HepG2 (cell line): ENCODE results near the gene METAP1. TPM values are rescaled to one million over a fixed set of nuclear protein-coding genes. Genes with fewer than 3 reads are reported as not detected.
"Not testable (repeated sequence)": the region's sequence is repeated elsewhere in the genome, so short reads cannot be mapped to it uniquely, and the experiment has no call there.

Source experiments
- ATAC-seq: fragments of 200-7000 bp; cut with Tn5 transposase; 3 replicates; pipeline ENCODE4 v1.9.1; 2020; ENCODE audit warnings: mild to moderate bottlenecking, moderate library complexity
- BruUV-seq: library from RNA; stranded (reverse); fragments of 400-500 nt; replicated peaks from 2 replicates; lab custom pipeline; 2021; lab: Mats Ljungman, UMichigan
- CTCF ChIA-PET: fragments of 300-600 bp; formaldehyde crosslinking; extraction: SDS; loops from one replicate; lab custom pipeline; 2021; ENCODE audit warnings: low total read pairs, inconsistent platforms, low intra/inter-chr PET ratio; lab: Yijun Ruan, JAX
- POLR2A ChIA-PET: fragments of 350-600 bp; sonication (Branson Sonifier 250); formaldehyde crosslinking; loops from one replicate; lab custom pipeline; 2020; ENCODE audit warnings: antibody characterized with exemption, inconsistent platforms; lab: Yijun Ruan, JAX
- DNase-seq: peaks from one replicate; pipeline ENCODE4 v3.0.0-alpha.2; 2015; ENCODE audit warnings: low spot score
- FAIRE-seq: peaks from 3 replicates; lab custom pipeline; 2011; peaks lifted over from hg19 to GRCh38; lab: Jason Lieb, UNC
- H2AFZ ChIP-seq: one replicate; pipeline ENCODE4 v1.6.1; 2011; ENCODE audit warnings: low read length, inconsistent platforms
- H3K27ac ChIP-seq: fragments of 300-600 bp; 3 replicates; pipeline ENCODE4 v1.8.0; 2011; ENCODE audit warnings: mixed run types, mild to moderate bottlenecking, mixed read lengths, low read length, inconsistent platforms; ENCODE audit not compliant: insufficient read depth; ENCODE audit errors: extremely low read length
- H3K27me3 ChIP-seq, 2 experiments: fragments of 200-600 bp in 1 of 2; 2 replicates in 1 of 2; 3 replicates in 1 of 2; pipeline versions ENCODE4 v1.6.0 to v1.8.0; 2011; ENCODE audit warnings: low read length in 2 of 2, mild to moderate bottlenecking in 2 of 2, moderate library complexity in 2 of 2, inconsistent platforms in 1 of 2; ENCODE audit not compliant: insufficient read depth in 2 of 2, control insufficient read depth in 1 of 2
- H3K36me3 ChIP-seq, 2 experiments: fragments of 200-600 bp in 1 of 2; replicated peaks in 1 of 2; 2 replicates in 1 of 2; 3 replicates in 1 of 2; pipeline versions ENCODE4 v1.5.1 to v1.8.0; 2011; ENCODE audit warnings: low read length in 2 of 2, inconsistent platforms in 1 of 2; ENCODE audit not compliant: insufficient read depth in 2 of 2, control insufficient read depth in 1 of 2
- H3K4me1 ChIP-seq: 2 replicates; pipeline ENCODE4 v1.5.1; 2012; ENCODE audit warnings: low read length, inconsistent platforms; ENCODE audit not compliant: insufficient read depth
- H3K4me2 ChIP-seq: 2 replicates; pipeline ENCODE4 v1.6.0; 2011; ENCODE audit warnings: low read depth, low read length, inconsistent platforms
- H3K4me3 ChIP-seq, 3 experiments: fragments of 200-600 bp in 1 of 3; sonication (generic), shearing (Covaris generic) in 1 of 3; replicated peaks in 1 of 3; 2 replicates each; pipeline ENCODE4 v1.5.1; 2011 to 2016; ENCODE audit warnings: low read length in 3 of 3, inconsistent platforms in 2 of 3, low read depth in 2 of 3, mild to moderate bottlenecking in 2 of 3, control low read depth in 1 of 3, mixed read lengths in 1 of 3; ENCODE audit not compliant: insufficient read depth in 1 of 3
- H3K79me2 ChIP-seq: one replicate; pipeline ENCODE4 v1.6.1; 2011; ENCODE audit warnings: low read length, inconsistent platforms; ENCODE audit not compliant: insufficient read depth
- H3K9ac ChIP-seq: 2 replicates; pipeline ENCODE4 v1.6.0; 2011; ENCODE audit warnings: mild to moderate bottlenecking, low read depth, low read length, inconsistent platforms; ENCODE audit not compliant: insufficient read depth
- H3K9me3 ChIP-seq: 2 replicates; pipeline ENCODE4 v1.5.1; 2012; ENCODE audit warnings: mild to moderate bottlenecking, low read length
- H4K20me1 ChIP-seq: 2 replicates; pipeline ENCODE4 v1.6.0; 2011; ENCODE audit warnings: inconsistent platforms, mild to moderate bottlenecking, low read length, moderate library complexity; ENCODE audit not compliant: insufficient read depth
- KLF16 ChIP-seq, 2 experiments: sonication (generic) in 1 of 2; formaldehyde crosslinking in 1 of 2; IDR thresholded peaks; 2 replicates each; pipeline versions ENCODE4 v1.6.1 to v1.8.0; 2016 to 2023; ENCODE audit warnings: missing genetic modification reagents in 2 of 2, missing compliant biosample characterization in 1 of 2
- NAIF1 ChIP-seq: sonication (generic); formaldehyde crosslinking; IDR thresholded peaks from 2 replicates; pipeline ENCODE4 v1.5.0; 2020; ENCODE audit warnings: mild to moderate bottlenecking, missing genetic modification reagents, borderline replicate concordance
- NONO ChIP-seq, 2 experiments: fragments of 450-650 bp in 1 of 2; sonication (generic) in 1 of 2; formaldehyde crosslinking in 1 of 2; IDR thresholded peaks in 1 of 2; conservative IDR thresholded peaks in 1 of 2; 2 replicates each; pipeline versions ENCODE4 v1.6.1 to v1.8.0; 2017 to 2022; ENCODE audit warnings: mild to moderate bottlenecking in 1 of 2, missing genetic modification reagents in 1 of 2, moderate library complexity in 1 of 2
- SOX5 ChIP-seq: IDR thresholded peaks from 2 replicates; pipeline ENCODE4 v1.6.1; 2016; ENCODE audit warnings: borderline replicate concordance
- STAG1 ChIP-seq: sonication (generic); formaldehyde crosslinking; IDR thresholded peaks from 2 replicates; pipeline ENCODE4 v1.4.0; 2020; ENCODE audit warnings: missing genetic modification reagents
- TBX3 ChIP-seq: fragments of 450-650 bp; IDR thresholded peaks from 2 replicates; pipeline ENCODE4 v1.6.1; 2017; ENCODE audit warnings: antibody characterized with exemption, mild to moderate bottlenecking, inconsistent platforms, borderline replicate concordance
- ZFP1 ChIP-seq: IDR thresholded peaks from 2 replicates; pipeline ENCODE4 v1.6.1; 2016
- ZNF282 ChIP-seq: fragments of 450-650 bp; IDR thresholded peaks from 2 replicates; pipeline ENCODE4 v1.6.1; 2018; ENCODE audit not compliant: partially characterized antibody
- ZNF432 ChIP-seq: sonication (generic); formaldehyde crosslinking; IDR thresholded peaks from 2 replicates; pipeline ENCODE4 v1.5.0; 2020; ENCODE audit warnings: missing genetic modification reagents, mild to moderate bottlenecking, borderline replicate concordance
- ZNF530 ChIP-seq: sonication (generic); formaldehyde crosslinking; IDR thresholded peaks from 2 replicates; pipeline ENCODE4 v1.5.0; 2020; ENCODE audit warnings: low read depth, mild to moderate bottlenecking, missing genetic modification reagents
- ZNF790 ChIP-seq: sonication (generic); formaldehyde crosslinking; IDR thresholded peaks from 2 replicates; pipeline ENCODE4 v1.8.0; 2022; ENCODE audit warnings: missing genetic modification reagents, mild to moderate bottlenecking, borderline replicate concordance
- WGBS: methylation state at CpG from one replicate; pipeline ENCODE4 v1.1.6; 2017; ENCODE audit warnings: low lambda C conversion rate; 5-methylcytosine and 5-hydroxymethylcytosine counted together
- in situ Hi-C: cut with HindIII; loops from 2 replicates; pipeline ENCODE4 v1.10.0; 2017; ENCODE audit warnings: low pct_unique_long_range_greater_than_20kb; ENCODE audit not compliant: extremely low pct_ligation_motif_present
- intact Hi-C: fragments of 100-400 bp; cut with micrococcal nuclease; formaldehyde crosslinking; loops from one replicate; pipeline ENCODE4 v1.10.0; 2022; ENCODE audit not compliant: unreplicated experiment
- polyA plus RNA-seq, 8 experiments: library from polyadenylated mRNA; depleted of rRNA in 3 of 8; stranded (reverse) in 7 of 8; unstranded in 1 of 8; fragments of >200 nt; fragmentation: Illumina TruSeq in 4 of 8; extraction: Trizol in 4 of 8; gene quantifications; 2 replicates each; pipeline versions ENCODE4 v1.2.1 to v1.2.3, GENCODE V29; 2011 to 2016; ENCODE audit warnings: low read depth in 4 of 8, missing spikeins in 1 of 8, mixed read lengths in 1 of 8; ENCODE audit not compliant: insufficient read depth in 1 of 8
- total RNA-seq, 5 experiments: library from RNA; depleted of rRNA; stranded (reverse); fragments of >200 nt; fragmentation: Illumina TruSeq; extraction: Trizol; gene quantifications; 2 replicates each; pipeline ENCODE4 v1.2.3, GENCODE V29; 2016; ENCODE audit warnings: low read depth in 1 of 5
- TF ChIP-seq, protein P1 (sequence below): sonication (generic); formaldehyde crosslinking; IDR thresholded peaks from 2 replicates; pipeline ENCODE4 v1.4.0; 2020; ENCODE audit warnings: missing genetic modification reagents
- TF ChIP-seq, protein P2 (sequence below): sonication (generic); formaldehyde crosslinking; IDR thresholded peaks from 2 replicates; pipeline ENCODE4 v1.5.1; 2020; ENCODE audit warnings: mild to moderate bottlenecking, moderate library complexity, missing genetic modification reagents

The METAP1 gene
- total and polyA plus RNA-seq, 2 of the 13 experiments (the other 11 are each of a cell fraction or from before 2014, with no cell fraction given): 44.9 to 53.5 TPM

DNA sequence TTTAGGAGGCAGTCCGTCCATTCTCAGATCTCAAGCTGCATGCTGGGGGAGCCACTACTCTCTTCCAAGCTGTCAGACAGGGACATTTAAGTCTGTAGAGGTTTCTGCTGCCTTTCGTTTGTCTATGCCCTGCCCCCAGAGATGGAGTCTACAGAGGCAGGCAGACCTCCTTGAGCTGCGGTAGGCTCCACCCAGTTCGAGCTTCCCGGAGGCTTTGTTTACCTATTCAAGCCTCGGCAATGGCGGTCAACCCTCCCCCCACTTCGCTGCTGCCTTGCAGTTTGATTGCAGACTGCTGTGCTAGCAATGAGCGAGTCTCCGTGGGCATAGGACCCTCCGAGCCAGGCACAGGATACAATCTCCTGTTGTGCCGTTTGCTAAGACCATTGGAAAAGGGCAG lies 103.8 kb downstream of the METAP1 start:
- no peaks in the 10 kb centered on the region for H3K27me3 ChIP-seq
- H3K4me3 ChIP-seq: no peak overlapping the region
- ATAC-seq (no peak), FAIRE-seq (no peak), DNase-seq (no peak)
- no peaks in the 10 kb centered on the region for H4K20me1 ChIP-seq
- H3K27ac ChIP-seq: no peak overlapping the region
- WGBS: 93% methylated on average over 7 of the region's 12 CpGs
- H3K4me1 ChIP-seq: no peaks in the 10 kb centered on the region
- H3K9ac ChIP-seq: no peak overlapping the region
- BruUV-seq: no TSS peak
- intact Hi-C loops (no loop called here), in situ Hi-C loops (no loop called here)
- ChIA-PET POLR2A (no interaction called here), CTCF (no interaction called here)
- no peaks in the 10 kb centered on the region for H3K79me2 ChIP-seq
- H2AFZ ChIP-seq: no peak overlapping the region
- no peaks in the 10 kb centered on the region for H3K36me3 ChIP-seq
- no peaks in the 10 kb centered on the region for H3K9me3 ChIP-seq
- H3K4me2 ChIP-seq: no peak overlapping the region
- no peak for TF ChIP-seq NAIF1 (CRISPR knock-in tag)
- no peak for TF ChIP-seq KLF16 (CRISPR knock-in tag; IDR thresholded peaks at IDR 0.05)
- no peak for TF ChIP-seq NONO (IDR thresholded peaks at IDR 0.05)
- no peak for TF ChIP-seq NONO (CRISPR knock-in tag; conservative IDR thresholded peaks at IDR 0.05)
- TF ChIP-seq ZNF432 (CRISPR knock-in tag): no peak
- TF ChIP-seq ZFP1: no peak
- no peak for TF ChIP-seq ZNF282
- no peak for TF ChIP-seq STAG1
- no peak for TF ChIP-seq ZNF790 (CRISPR knock-in tag)
- TF ChIP-seq, protein P1, sequence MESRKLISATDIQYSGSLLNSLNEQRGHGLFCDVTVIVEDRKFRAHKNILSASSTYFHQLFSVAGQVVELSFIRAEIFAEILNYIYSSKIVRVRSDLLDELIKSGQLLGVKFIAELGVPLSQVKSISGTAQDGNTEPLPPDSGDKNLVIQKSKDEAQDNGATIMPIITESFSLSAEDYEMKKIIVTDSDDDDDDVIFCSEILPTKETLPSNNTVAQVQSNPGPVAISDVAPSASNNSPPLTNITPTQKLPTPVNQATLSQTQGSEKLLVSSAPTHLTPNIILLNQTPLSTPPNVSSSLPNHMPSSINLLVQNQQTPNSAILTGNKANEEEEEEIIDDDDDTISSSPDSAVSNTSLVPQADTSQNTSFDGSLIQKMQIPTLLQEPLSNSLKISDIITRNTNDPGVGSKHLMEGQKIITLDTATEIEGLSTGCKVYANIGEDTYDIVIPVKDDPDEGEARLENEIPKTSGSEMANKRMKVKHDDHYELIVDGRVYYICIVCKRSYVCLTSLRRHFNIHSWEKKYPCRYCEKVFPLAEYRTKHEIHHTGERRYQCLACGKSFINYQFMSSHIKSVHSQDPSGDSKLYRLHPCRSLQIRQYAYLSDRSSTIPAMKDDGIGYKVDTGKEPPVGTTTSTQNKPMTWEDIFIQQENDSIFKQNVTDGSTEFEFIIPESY (CRISPR knock-in tag): no peak
- TF ChIP-seq TBX3: no peak
- TF ChIP-seq, protein P2, sequence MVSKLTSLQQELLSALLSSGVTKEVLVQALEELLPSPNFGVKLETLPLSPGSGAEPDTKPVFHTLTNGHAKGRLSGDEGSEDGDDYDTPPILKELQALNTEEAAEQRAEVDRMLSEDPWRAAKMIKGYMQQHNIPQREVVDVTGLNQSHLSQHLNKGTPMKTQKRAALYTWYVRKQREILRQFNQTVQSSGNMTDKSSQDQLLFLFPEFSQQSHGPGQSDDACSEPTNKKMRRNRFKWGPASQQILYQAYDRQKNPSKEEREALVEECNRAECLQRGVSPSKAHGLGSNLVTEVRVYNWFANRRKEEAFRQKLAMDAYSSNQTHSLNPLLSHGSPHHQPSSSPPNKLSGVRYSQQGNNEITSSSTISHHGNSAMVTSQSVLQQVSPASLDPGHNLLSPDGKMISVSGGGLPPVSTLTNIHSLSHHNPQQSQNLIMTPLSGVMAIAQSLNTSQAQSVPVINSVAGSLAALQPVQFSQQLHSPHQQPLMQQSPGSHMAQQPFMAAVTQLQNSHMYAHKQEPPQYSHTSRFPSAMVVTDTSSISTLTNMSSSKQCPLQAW (CRISPR knock-in tag): no peak
- no peak for TF ChIP-seq ZNF530
- no peak for TF ChIP-seq SOX5 (CRISPR knock-in tag)

DNA sequence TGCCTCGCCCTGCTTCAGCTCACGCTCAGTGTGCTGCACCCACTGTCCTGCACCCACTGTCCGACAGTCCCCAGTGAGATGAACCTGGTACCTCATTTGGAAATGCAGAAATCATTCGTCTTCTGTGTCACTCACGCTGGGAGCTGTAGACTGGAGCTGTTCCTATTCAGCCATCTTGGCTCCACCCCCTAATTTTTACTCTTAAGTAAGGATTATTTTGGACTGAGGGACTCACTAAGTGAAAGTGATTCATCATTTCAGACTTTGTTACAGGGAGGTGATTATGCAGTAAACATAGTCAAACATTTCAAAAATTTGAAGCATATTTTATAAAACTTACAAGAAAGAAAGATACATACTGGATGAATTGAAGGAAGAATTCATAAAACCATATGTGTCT lies 104.3 kb downstream of the METAP1 start:
- CTCF ChIA-PET, DNase-seq, H3K79me2 ChIP-seq, H3K9me3 ChIP-seq, ATAC-seq, H3K9ac ChIP-seq, H3K27ac ChIP-seq, intact Hi-C loops, BruUV-seq, H2AFZ ChIP-seq, in situ Hi-C loops, H3K36me3 ChIP-seq, H4K20me1 ChIP-seq, H3K4me2 ChIP-seq, H3K27me3 ChIP-seq, H3K4me1 ChIP-seq, H3K4me3 ChIP-seq, FAIRE-seq: not testable (repeated sequence)
- WGBS: 90% methylated on average over 5 of the region's 5 CpGs
- POLR2A ChIA-PET: interaction anchor here (1.0 kb wide), 1 partner anchor 12 kb away, joined by 4 read pairs; the partner anchor contains the start of gene ADH5
